HG03442 (cell line): ENCODE measurements around the gene RSPH6A.
"Not testable (repeated sequence)": the region's sequence is repeated elsewhere in the genome, so short reads cannot be mapped to it uniquely, and the experiment has no call there.

Experiments used
- ATAC-seq: cut with Tn5 transposase; IDR thresholded peaks from one replicate; pipeline ENCODE4 v1.9.1; 2021; ENCODE audit warnings: mild to moderate bottlenecking, moderate library complexity; ENCODE audit not compliant: unreplicated experiment

Gene RSPH6A

GRCh38 chr19:45766869-45767346 lies 48.2 kb downstream of the RSPH6A start:
- ATAC-seq, result no peak

- no peak for ATAC-seq
These were observed 48.7 kb downstream of the RSPH6A start for GRCh38 chr19:45766296-45766868.

GRCh38 chr19:45765702-45766295 lies 49.3 kb downstream of the RSPH6A start:
- ATAC-seq, result no peak

GRCh38 chr19:45764945-45765701 lies 50.0 kb downstream of the RSPH6A start:
- ATAC-seq, result no peak

- no peak for ATAC-seq
These were observed 50.6 kb downstream of the RSPH6A start for GRCh38 chr19:45764475-45764874.

- no peak for ATAC-seq
These were observed 51.3 kb downstream of the RSPH6A start for GRCh38 chr19:45763691-45764294.

- no peak for ATAC-seq
These were observed 52.1 kb downstream of the RSPH6A start for GRCh38 chr19:45762870-45763631.

- ATAC-seq, result no peak
These were observed 53.4 kb downstream of the RSPH6A start for GRCh38 chr19:45761714-45762113.

- ATAC-seq, result no peak
These were observed 56.2 kb downstream of the RSPH6A start for GRCh38 chr19:45758921-45759320.

- ATAC-seq, result no peak
These were observed 57.4 kb downstream of the RSPH6A start for GRCh38 chr19:45757695-45758094.

- no peak for ATAC-seq
These were observed 60.8 kb downstream of the RSPH6A start for GRCh38 chr19:45754323-45754722.

- no peak for ATAC-seq
These were observed 61.6 kb downstream of the RSPH6A start for GRCh38 chr19:45753548-45753947.

- no peak for ATAC-seq
These were observed 62.5 kb downstream of the RSPH6A start for GRCh38 chr19:45752639-45753038.

GRCh38 chr19:45751483-45751882 lies 63.6 kb downstream of the RSPH6A start:
- ATAC-seq, result not testable (repeated sequence)

- no peak for ATAC-seq
These were observed 67.6 kb downstream of the RSPH6A start for GRCh38 chr19:45747513-45747912.

- no peak for ATAC-seq
These were observed 68.2 kb downstream of the RSPH6A start for GRCh38 chr19:45746866-45747265.
